Endodermal cell (in vitro differentiated cells): ENCODE results near the gene EFEMP2. TPM values are rescaled to one million over a fixed set of nuclear protein-coding genes. Genes with fewer than 3 reads are reported as not detected.
A peak's percentile ranks its signal among the peaks of the same experiment; 100 is the strongest.

Source experiments
- DNase-seq: peaks from one replicate; pipeline ENCODE4 v3.0.0-alpha.2; 2017
- H3K27ac ChIP-seq: 2 replicates; pipeline ENCODE4 v1.5.1; 2013; ENCODE audit warnings: mild to moderate bottlenecking, low read depth, low read length, moderate library complexity
- H3K27me3 ChIP-seq: 2 replicates; pipeline ENCODE4 v1.6.1; 2013; ENCODE audit warnings: mild to moderate bottlenecking, low read length, moderate library complexity; ENCODE audit not compliant: insufficient read depth, control insufficient read depth, poor library complexity, severe bottlenecking
- H3K36me3 ChIP-seq: 2 replicates; pipeline ENCODE4 v1.7.0; 2013; ENCODE audit warnings: mild to moderate bottlenecking, low read length, moderate library complexity; ENCODE audit not compliant: control insufficient read depth, insufficient read depth
- H3K4me1 ChIP-seq: one replicate; pipeline ENCODE4 v1.7.0; 2013; ENCODE audit warnings: low read length; ENCODE audit not compliant: control insufficient read depth, insufficient read depth
- H3K4me3 ChIP-seq: 2 replicates; pipeline ENCODE4 v1.5.1; 2013; ENCODE audit warnings: mild to moderate bottlenecking, low read length, moderate library complexity
- H3K9ac ChIP-seq: 2 replicates; pipeline ENCODE4 v1.6.1; 2013; ENCODE audit warnings: mild to moderate bottlenecking, low read length, moderate library complexity; ENCODE audit not compliant: poor library complexity, severe bottlenecking; ENCODE audit errors: extremely low read depth
- H3K9me3 ChIP-seq: 2 replicates; pipeline ENCODE4 v1.6.1; 2013; ENCODE audit warnings: mild to moderate bottlenecking, low read length, moderate library complexity; ENCODE audit not compliant: control insufficient read depth
- H3K27ac Mint-ChIP-seq: 2 replicates; pipeline ENCODE4 v1.8.0; 2020; ENCODE audit warnings: mixed read lengths
- H3K27me3 Mint-ChIP-seq: 2 replicates; pipeline ENCODE4 v1.8.0; 2021; ENCODE audit warnings: mild to moderate bottlenecking, mixed read lengths; ENCODE audit not compliant: insufficient read depth
- H3K36me3 Mint-ChIP-seq: 2 replicates; pipeline ENCODE4 v1.8.0; 2020; ENCODE audit warnings: low read depth, mixed read lengths
- H3K4me1 Mint-ChIP-seq: 2 replicates; pipeline ENCODE4 v1.8.0; 2020; ENCODE audit warnings: mixed read lengths
- H3K4me3 Mint-ChIP-seq: 2 replicates; pipeline ENCODE4 v1.8.0; 2020; ENCODE audit warnings: mild to moderate bottlenecking, moderate library complexity, mixed read lengths
- H3K9me3 Mint-ChIP-seq: 2 replicates; pipeline ENCODE4 v1.8.0; 2020; ENCODE audit warnings: mild to moderate bottlenecking, mixed read lengths
- CTCF ChIP-seq: fragments of 200-600 bp; sonication (generic); conservative IDR thresholded peaks from 2 replicates; pipeline ENCODE4 v1.5.0; 2021; ENCODE audit warnings: antibody characterized with exemption, mild to moderate bottlenecking
- WGBS, 2 experiments: methylation state at CpG; one replicate each; pipeline versions ENCODE4 v1.1.5 to v1.1.7; 2013; ENCODE audit warnings: missing lambda C conversion rate in 2 of 2, mixed read lengths in 1 of 2; ENCODE audit not compliant: insufficient coverage in 1 of 2, insufficient read length in 1 of 2; 5-methylcytosine and 5-hydroxymethylcytosine counted together
- total RNA-seq, 2 donors: library from RNA; stranded (reverse); fragmentation: NEBNext Ultra II Directional in 1 of 2; extraction: Animal tissue kit (Norgen Biotek cat#: 25700) in 1 of 2; gene quantifications; 2 replicates in 1 of 2; 3 replicates in 1 of 2; pipeline ENCODE4 v1.2.1, GENCODE V29; 2021

Gene EFEMP2
- total RNA-seq, 2 donors from 2014 or later = 84.5 to 99.6 TPM

- DNase-seq = peak; percentile 84
- peaks cover under 1% of the 10 kb centered on the region for H3K4me1 ChIP-seq
- Mint-ChIP-seq H3K4me3 (peak overlapping the region; percentile 51), H3K9me3 (no peaks in the 10 kb centered on the region), H3K27me3 (no peaks in the 10 kb centered on the region), H3K4me1 (peaks cover 5% of the 10 kb centered on the region), H3K27ac (no peak overlapping the region), H3K36me3 (peaks cover 59% of the 10 kb centered on the region)
- H3K27me3 ChIP-seq = no peaks in the 10 kb centered on the region
- no peak overlapping the region for H3K27ac ChIP-seq
- H3K36me3 ChIP-seq = peaks cover 67% of the 10 kb centered on the region
- no peaks in the 10 kb centered on the region for H3K9me3 ChIP-seq
- 67 to 68% methylated on average over 26 to 28 of the region's 29 CpGs for WGBS, 2 experiments
- H3K4me3 ChIP-seq = no peak overlapping the region
- H3K9ac ChIP-seq = no peak overlapping the region
- TF ChIP-seq CTCF = no peak
Observed at GRCh38 chr11:65867284-65868071, 5.1 kb downstream of the EFEMP2 start.

- Mint-ChIP-seq H3K4me1 (peaks cover 5% of the 10 kb centered on the region), H3K27me3 (no peaks in the 10 kb centered on the region), H3K27ac (no peak overlapping the region), H3K9me3 (no peaks in the 10 kb centered on the region), H3K36me3 (peaks cover 62% of the 10 kb centered on the region), H3K4me3 (no peak overlapping the region)
- Histone ChIP-seq H3K4me1 (peaks cover 9% of the 10 kb centered on the region), H3K9ac (no peak overlapping the region), H3K27me3 (no peaks in the 10 kb centered on the region), H3K9me3 (no peaks in the 10 kb centered on the region), H3K4me3 (no peak overlapping the region), H3K27ac (no peak overlapping the region), H3K36me3 (peaks cover 74% of the 10 kb centered on the region)
- WGBS, 2 experiments = 89 to 92% methylated on average over 10 to 21 of the region's 21 CpGs
- no peak for TF ChIP-seq CTCF
- no peak for DNase-seq
Observed at GRCh38 chr11:65866509-65867283, 5.9 kb downstream of the EFEMP2 start.

GRCh38 chr11:65865550-65866172, 6.9 kb downstream of the EFEMP2 start:
- no peak overlapping the region for H3K27ac Mint-ChIP-seq
- TF ChIP-seq CTCF = no peak
- Histone ChIP-seq H3K4me3 (no peak overlapping the region), H3K9ac (no peak overlapping the region), H3K27me3 (no peaks in the 10 kb centered on the region), H3K9me3 (no peaks in the 10 kb centered on the region), H3K36me3 (peaks cover 76% of the 10 kb centered on the region), H3K4me1 (peaks cover 10% of the 10 kb centered on the region), H3K27ac (no peak overlapping the region)
- no peaks in the 10 kb centered on the region for H3K27me3 Mint-ChIP-seq
- peaks cover 10% of the 10 kb centered on the region for H3K4me1 Mint-ChIP-seq
- no peaks in the 10 kb centered on the region for H3K9me3 Mint-ChIP-seq
- no peak for DNase-seq
- no peak overlapping the region for H3K4me3 Mint-ChIP-seq
- WGBS, 2 experiments = 93 to 100% methylated on average over 3 to 9 of the region's 9 CpGs
- peaks cover 68% of the 10 kb centered on the region for H3K36me3 Mint-ChIP-seq
